HCT116 (cell line): ENCODE measurements around the gene SGCA. TPM values are rescaled to one million over a fixed set of nuclear protein-coding genes. Genes with fewer than 3 reads are reported as not detected.

ENCODE experiments used
- ATAC-seq: fragments of 200-7000 bp; cut with Tn5 transposase; 2 replicates; pipeline ENCODE4 v1.9.1; 2020; ENCODE audit warnings: mild to moderate bottlenecking, moderate library complexity
- Bru-seq: library from RNA; stranded (reverse); fragments of 400-500 nt; gene quantifications from one replicate; lab custom pipeline; 2021; lab: Mats Ljungman, UMichigan
- BruChase-seq, 2 experiments: library from RNA; stranded (reverse); fragments of 400-500 nt; gene quantifications; one replicate each; lab custom pipeline; 2021; lab: Mats Ljungman, UMichigan
- BruUV-seq: library from RNA; stranded (reverse); fragments of 400-500 nt; replicated peaks from 2 replicates; lab custom pipeline; 2021; lab: Mats Ljungman, UMichigan
- CTCF ChIA-PET: fragments of 300-600 bp; sonication (Branson Sonifier 250); formaldehyde crosslinking; loops from one replicate; lab custom pipeline; 2021; ENCODE audit warnings: antibody characterized with exemption; lab: Charles Lee
- POLR2A ChIA-PET: fragments of 300-600, 350-600 bp; sonication (Branson Sonifier 250); formaldehyde crosslinking; loops from one replicate; lab custom pipeline; 2021; ENCODE audit warnings: antibody characterized with exemption; lab: Charles Lee
- RAD21 ChIA-PET, 2 experiments: fragments of 300-600 bp; sonication (Branson Sonifier 250); formaldehyde crosslinking; loops; one replicate each; lab custom pipeline; 2023; ENCODE audit warnings: low total read pairs in 2 of 2; ENCODE audit not compliant: uncharacterized antibody in 2 of 2, unreplicated experiment in 2 of 2, low non-redundant PET in 1 of 2; lab: Charles Lee
- DNase-seq: peaks from one replicate; pipeline ENCODE4 v3.0.0-alpha.2; 2010; ENCODE audit warnings: low read depth, low spot score
- H2AFZ ChIP-seq: fragments of 200-600 bp; shearing (Covaris generic), sonication (generic); 2 replicates; pipeline ENCODE4 v1.6.1; 2017; ENCODE audit warnings: low read depth, mixed run types, mixed read lengths, antibody characterized with exemption, low read length; ENCODE audit not compliant: poor library complexity, severe bottlenecking
- H3K27ac ChIP-seq: 2 replicates; pipeline ENCODE4 v1.5.1; 2012; ENCODE audit warnings: low read depth, low read length
- H3K27me3 ChIP-seq: fragments of 200-600 bp; sonication (generic); 2 replicates; pipeline ENCODE4 v1.6.1; 2016; ENCODE audit warnings: mixed run types, low read length, mixed read lengths; ENCODE audit not compliant: insufficient read depth
- H3K36me3 ChIP-seq, 2 experiments: fragments of 200-500 bp in 1 of 2; fragments of 200-600 bp in 1 of 2; sonication (Bioruptor generic) in 1 of 2; sonication (generic) in 1 of 2; 2 replicates each; pipeline versions ENCODE4 v1.5.1 to v1.6.1; 2014 to 2016; ENCODE audit warnings: low read length in 2 of 2, inconsistent platforms in 1 of 2, mixed read lengths in 1 of 2, mixed run types in 1 of 2; ENCODE audit not compliant: insufficient read depth in 2 of 2, control insufficient read depth in 1 of 2
- H3K4me1 ChIP-seq, 2 experiments: fragments of 200-600 bp in 1 of 2; sonication (generic) in 1 of 2; 2 replicates each; pipeline versions ENCODE4 v1.5.1 to v1.6.1; 2012 to 2017; ENCODE audit warnings: low read length in 2 of 2, inconsistent platforms in 1 of 2, mild to moderate bottlenecking in 1 of 2, mixed read lengths in 1 of 2, mixed run types in 1 of 2, moderate library complexity in 1 of 2; ENCODE audit not compliant: insufficient read depth in 2 of 2, control insufficient read depth in 1 of 2
- H3K4me2 ChIP-seq: fragments of 200-600 bp; sonication (generic); 2 replicates; pipeline ENCODE4 v1.6.1; 2017; ENCODE audit warnings: mixed run types, low read length, mixed read lengths
- H3K4me3 ChIP-seq, 2 experiments: fragments of 200-600 bp in 1 of 2; sonication (generic) in 1 of 2; replicated peaks in 1 of 2; 2 replicates each; pipeline ENCODE4 v1.5.1; 2011 to 2016; ENCODE audit warnings: low read length in 2 of 2, control low read depth in 1 of 2, low read depth in 1 of 2, mild to moderate bottlenecking in 1 of 2, mixed read lengths in 1 of 2, mixed run types in 1 of 2
- H3K79me2 ChIP-seq: fragments of 200-600 bp; sonication (generic); 2 replicates; pipeline ENCODE4 v1.6.1; 2017; ENCODE audit warnings: mild to moderate bottlenecking, mixed run types, low read length, moderate library complexity, mixed read lengths; ENCODE audit not compliant: insufficient read depth
- H3K9ac ChIP-seq: fragments of 200-600 bp; sonication (generic); 2 replicates; pipeline ENCODE4 v1.6.1; 2016; ENCODE audit warnings: low read length, mixed read lengths
- H3K9me2 ChIP-seq: fragments of 200-600 bp; sonication (generic), shearing (Covaris generic); 2 replicates; pipeline ENCODE4 v1.6.1; 2017; ENCODE audit warnings: mixed run types, mild to moderate bottlenecking, moderate library complexity; ENCODE audit not compliant: insufficient read depth
- H3K9me3 ChIP-seq, 2 experiments: fragments of 200-500 bp in 1 of 2; fragments of 200-600 bp in 1 of 2; sonication (Bioruptor generic) in 1 of 2; sonication (generic) in 1 of 2; 2 replicates each; pipeline ENCODE4 v1.6.1; 2014 to 2017; ENCODE audit warnings: low read length in 2 of 2, mixed read lengths in 2 of 2, inconsistent platforms in 1 of 2, low read depth in 1 of 2, mild to moderate bottlenecking in 1 of 2, mixed run types in 1 of 2, moderate library complexity in 1 of 2; ENCODE audit not compliant: control insufficient read depth in 1 of 2, insufficient read depth in 1 of 2
- H4K20me1 ChIP-seq: fragments of 200-600 bp; sonication (generic), shearing (Covaris generic); 2 replicates; pipeline ENCODE4 v1.6.1; 2017; ENCODE audit warnings: mixed run types, mild to moderate bottlenecking, moderate library complexity; ENCODE audit not compliant: insufficient read depth
- CBX3 ChIP-seq: IDR thresholded peaks from 2 replicates; pipeline ENCODE4 v1.6.1; 2012; ENCODE audit warnings: low read depth
- CTCF ChIP-seq, 3 experiments: fragments of 200-600 bp in 1 of 3; sonication (generic) in 1 of 3; IDR thresholded peaks in 2 of 3; conservative IDR thresholded peaks in 1 of 3; 2 replicates each; pipeline ENCODE4 v1.5.1; 2012 to 2017; ENCODE audit warnings: low read depth in 2 of 3, low read length in 2 of 3, antibody characterized with exemption in 1 of 3, borderline replicate concordance in 1 of 3, control low read depth in 1 of 3, mild to moderate bottlenecking in 1 of 3, mixed read lengths in 1 of 3, mixed run types in 1 of 3, moderate library complexity in 1 of 3; ENCODE audit not compliant: insufficient read depth in 1 of 3
- ELF1 ChIP-seq: IDR thresholded peaks from 2 replicates; pipeline ENCODE4 v1.6.1; 2012; ENCODE audit warnings: low read depth, borderline replicate concordance
- EZH2 ChIP-seq: fragments of 200-600 bp; sonication (generic); IDR thresholded peaks from 2 replicates; pipeline ENCODE4 v1.6.1; 2017; ENCODE audit warnings: antibody characterized with exemption, mixed run types
- FOSL1 ChIP-seq: IDR thresholded peaks from 2 replicates; pipeline ENCODE4 v1.6.1; 2012; ENCODE audit warnings: low read depth
- JUND ChIP-seq: IDR thresholded peaks from 2 replicates; pipeline ENCODE4 v1.6.1; 2012
- POLR2A ChIP-seq: IDR thresholded peaks from 2 replicates; pipeline ENCODE4 v1.7.0; 2011; ENCODE audit warnings: borderline replicate concordance; ENCODE audit not compliant: insufficient read depth, insufficient read length; ENCODE audit errors: extremely low read depth
- RAD21 ChIP-seq: IDR thresholded peaks from 2 replicates; pipeline ENCODE4 v1.6.1; 2012; ENCODE audit warnings: low read depth, mild to moderate bottlenecking
- REST ChIP-seq: IDR thresholded peaks from 2 replicates; pipeline ENCODE4 v1.6.1; 2012; ENCODE audit warnings: low read depth
- SIN3A ChIP-seq: IDR thresholded peaks from 2 replicates; pipeline ENCODE4 v1.6.1; 2012; ENCODE audit warnings: low read depth
- TCF7L2 ChIP-seq: IDR thresholded peaks from 2 replicates; pipeline ENCODE4 v1.7.0; 2011; ENCODE audit warnings: borderline replicate concordance, inconsistent platforms; ENCODE audit not compliant: insufficient read depth, insufficient read length; ENCODE audit errors: extremely low read depth
- YY1 ChIP-seq: IDR thresholded peaks from 2 replicates; pipeline ENCODE4 v1.6.1; 2011; ENCODE audit warnings: low read length, low read depth, moderate library complexity, mild to moderate bottlenecking; ENCODE audit not compliant: insufficient replicate concordance; ENCODE audit errors: extremely low read depth
- ZBTB33 ChIP-seq: IDR thresholded peaks from 2 replicates; pipeline ENCODE4 v1.6.1; 2011; ENCODE audit warnings: mild to moderate bottlenecking, low read length, moderate library complexity; ENCODE audit not compliant: insufficient replicate concordance; ENCODE audit errors: extremely low read depth
- ZFX ChIP-seq: fragments of 450-650 bp; IDR thresholded peaks from 2 replicates; pipeline ENCODE4 v1.6.1; 2017
- intact Hi-C: fragments of 100-400 bp; cut with micrococcal nuclease; formaldehyde crosslinking; loops from 2 replicates; pipeline ENCODE4 v1.10.0; 2022
- long read RNA-seq: library from polyadenylated mRNA; unstranded; transcript quantifications from one replicate; pipeline ENCODE4 v2.0.0, GENCODE V29; 2021; ENCODE audit not compliant: unreplicated experiment
- polyA plus RNA-seq: library from polyadenylated mRNA; unstranded; fragments of >200 nt; gene quantifications from 2 replicates; pipeline ENCODE4 v1.2.1, GENCODE V29; 2012; ENCODE audit warnings: missing spikeins
- total RNA-seq: library from RNA; stranded (reverse); gene quantifications from one replicate; pipeline ENCODE4 v1.2.1, GENCODE V29; 2021; ENCODE audit not compliant: unreplicated experiment

Gene SGCA
- total RNA-seq (0.37 TPM), Bru-seq, nascent RNA (not detected), BruChase-seq, experiment 1, labeled RNA remaining after a 6-hour chase (percentile 19 among the genes with signal in this experiment), BruChase-seq, experiment 2, labeled RNA remaining after a 2-hour chase (percentile 13 among the genes with signal in this experiment)
- 0.21 and 0.56 TPM in 2 replicates for polyA plus RNA-seq
- long read RNA-seq = 0 reads

GRCh38 chr17:50165867-50166517 lies at the start of gene SGCA:
TSS of gene SGCA (plus strand) at chr17:50166005. CDS start at chr17:50166041, 36 bp downstream.
- no peaks in the 10 kb centered on the region for H3K9me3 ChIP-seq
- H3K9ac ChIP-seq = no peak within 1 kb of the TSS
- H3K27me3 ChIP-seq = no peaks in the 10 kb centered on the region
- no peaks in the 10 kb centered on the region for H3K36me3 ChIP-seq
- DNase-seq (no peak), ATAC-seq (no peak)
- POLR2A ChIA-PET = interaction anchor here (1.1 kb wide), 2 partner anchors 12 to 14 kb away, joined by 3 to 9 read pairs; no protein-coding TSS in a partner anchor
- no peak within 1 kb of the TSS for H3K4me3 ChIP-seq
- H3K4me2 ChIP-seq = 0 out of 2 replicates have a peak within 1 kb of the TSS, but pooled peaks have one; percentile 4
- intact Hi-C loops = no loop called here
- H3K79me2 ChIP-seq = no peaks in the 10 kb centered on the region
- RAD21 ChIA-PET = interaction anchor here (0.5 to 1.3 kb wide), 2 partner anchors 32 to 34 kb away, joined by 4 to 7 read pairs; no protein-coding TSS in a partner anchor
- H4K20me1 ChIP-seq = no peaks in the 10 kb centered on the region
- peaks cover 18 to 53% of the 10 kb centered on the region in 2 experiments for H3K4me1 ChIP-seq
- H2AFZ ChIP-seq = no peak within 1 kb of the TSS
- BruUV-seq = no TSS peak
- H3K27ac ChIP-seq = no peak within 1 kb of the TSS; the same call in 1 of the 2 replicates
- CTCF ChIA-PET = interaction anchor here (0.6 to 2.5 kb wide), 8 partner anchors 8 to 280 kb away, joined by 3 to 9 read pairs (median 5); partner anchors contain the start of gene PDK2
- no peaks in the 10 kb centered on the region for H3K9me2 ChIP-seq
- TF ChIP-seq YY1 (no peak), CTCF (IDR thresholded peaks at IDR 0.05 in 2 of 3, conservative IDR thresholded peaks at IDR 0.05 in 1 of 3; ENCODE audit: borderline replicate concordance in 1 of 3, insufficient read depth in 1 of 3, low read depth in 2 of 3, low read length in 2 of 3) (no peak), POLR2A (no peak), JUND (no peak), RAD21 (no peak), ELF1 (no peak), REST (no peak), TCF7L2 (no peak), CBX3 (no peak), EZH2 (no peak), ZBTB33 (no peak), SIN3A (no peak), FOSL1 (no peak), ZFX (no peak)
